ENCODE data around the gene IPO9.

The IPO9 gene

DNA sequence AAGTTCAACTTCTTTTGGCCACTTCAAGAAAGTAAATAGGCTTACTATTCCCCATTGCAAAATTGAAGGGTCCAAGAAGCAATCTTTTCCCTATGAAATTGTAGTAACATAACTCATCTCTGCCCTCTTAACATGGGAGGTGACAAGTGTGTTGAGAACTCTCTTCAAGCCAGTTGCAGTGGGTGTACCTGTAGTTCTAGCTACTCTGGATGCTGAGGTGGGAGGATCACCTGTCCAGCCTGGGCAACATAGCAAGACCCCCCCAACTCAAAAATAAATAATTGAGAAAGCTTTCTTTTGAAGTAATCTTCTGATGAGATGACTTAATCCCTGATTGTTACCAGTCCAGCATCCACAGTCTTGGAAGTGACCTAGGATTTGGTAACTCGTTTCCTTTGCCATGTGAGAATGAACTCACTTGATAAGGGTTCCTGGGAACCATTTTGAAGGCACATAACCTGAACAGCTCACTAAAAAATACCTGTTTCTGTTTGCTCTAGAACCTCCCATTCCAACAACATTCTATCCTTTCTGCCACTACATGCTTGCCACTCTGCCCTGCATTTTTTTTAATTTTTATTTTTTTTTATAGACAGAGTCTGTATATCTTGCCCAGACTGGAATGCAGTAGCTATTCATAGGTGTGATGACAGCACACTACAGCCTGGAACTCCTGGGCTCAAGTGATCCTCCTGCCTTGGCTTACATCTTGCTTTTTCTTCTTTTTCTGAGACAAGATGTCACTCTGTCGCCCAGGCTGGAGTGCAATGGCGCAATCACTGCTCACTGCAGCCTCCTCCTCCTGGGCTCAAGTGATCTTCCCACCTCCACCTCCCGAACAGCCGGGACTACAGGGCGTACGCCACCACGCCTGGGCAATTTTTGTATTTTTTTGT is 1.4 kb upstream of the IPO9 start:
- no peak for TF ChIP-seq CTCF (IDR thresholded peaks at IDR 0.05; ENCODE audit: insufficient read depth, low read length)
- TF ChIP-seq GABPA (IDR thresholded peaks at IDR 0.05; ENCODE audit: low read depth): no peak
- TF ChIP-seq SPI1 (IDR thresholded peaks at IDR 0.05; ENCODE audit: borderline replicate concordance, low read depth): no peak
- TF ChIP-seq REST (IDR thresholded peaks at IDR 0.05; ENCODE audit: insufficient replicate concordance, low read depth): no peak
- no peak for TF ChIP-seq POLR2AphosphoS5 (IDR thresholded peaks at IDR 0.05; ENCODE audit: low read depth)
- no peak overlapping the region for H3K4me3 ChIP-seq (replicated peaks; ENCODE audit: insufficient read depth, low read length)
- no peaks in the 10 kb centered on the region for H3K27me3 ChIP-seq (ENCODE audit: insufficient read depth, poor library complexity, severe bottlenecking)
- no peak for DNase-seq (ENCODE audit: low read depth in 1 of 2, low spot score in 1 of 2)
- H3K27ac ChIP-seq (replicated peaks): no peak overlapping the region

DNA sequence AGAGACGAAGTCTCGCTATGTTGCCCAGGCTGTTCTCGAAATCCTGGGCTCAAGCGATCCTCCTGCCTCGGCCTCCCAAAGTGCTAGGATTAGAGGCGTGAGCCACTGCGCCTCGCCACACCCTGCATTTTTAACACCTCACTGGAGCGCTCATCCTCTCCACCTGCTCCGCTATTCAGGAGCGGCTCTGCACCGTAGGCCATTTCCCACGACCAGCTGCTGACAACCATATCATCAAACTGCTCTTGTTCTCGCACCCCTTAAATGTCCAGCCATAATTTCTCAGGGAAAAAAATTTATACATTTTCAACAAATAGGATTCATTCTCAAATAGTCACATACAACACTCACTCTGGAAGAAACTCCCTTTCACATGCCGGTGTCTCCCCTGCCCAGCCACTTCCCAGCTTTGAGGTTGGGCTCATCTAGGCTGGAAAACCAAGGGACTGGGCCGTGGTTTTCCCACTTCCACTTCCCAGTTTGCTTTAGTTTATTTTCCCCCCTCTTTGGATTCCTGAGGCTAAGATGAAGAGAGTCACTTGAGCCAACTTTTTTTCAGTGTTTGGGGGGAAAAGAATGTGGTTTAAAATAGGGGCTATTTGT is 639 bp upstream of the IPO9 start:
- H3K27ac ChIP-seq (replicated peaks): no peak overlapping the region
- TF ChIP-seq CTCF (IDR thresholded peaks at IDR 0.05; ENCODE audit: insufficient read depth, low read length) (no peak), REST (IDR thresholded peaks at IDR 0.05; ENCODE audit: insufficient replicate concordance, low read depth) (no peak), SPI1 (IDR thresholded peaks at IDR 0.05; ENCODE audit: borderline replicate concordance, low read depth) (no peak), GABPA (IDR thresholded peaks at IDR 0.05; ENCODE audit: low read depth) (no peak), POLR2AphosphoS5 (IDR thresholded peaks at IDR 0.05; ENCODE audit: low read depth) (no peak)
- no peak overlapping the region for H3K4me3 ChIP-seq (replicated peaks; ENCODE audit: insufficient read depth, low read length)
- no peaks in the 10 kb centered on the region for H3K27me3 ChIP-seq (ENCODE audit: insufficient read depth, poor library complexity, severe bottlenecking)
- no peak for DNase-seq (ENCODE audit: low read depth in 1 of 2, low spot score in 1 of 2)

DNA sequence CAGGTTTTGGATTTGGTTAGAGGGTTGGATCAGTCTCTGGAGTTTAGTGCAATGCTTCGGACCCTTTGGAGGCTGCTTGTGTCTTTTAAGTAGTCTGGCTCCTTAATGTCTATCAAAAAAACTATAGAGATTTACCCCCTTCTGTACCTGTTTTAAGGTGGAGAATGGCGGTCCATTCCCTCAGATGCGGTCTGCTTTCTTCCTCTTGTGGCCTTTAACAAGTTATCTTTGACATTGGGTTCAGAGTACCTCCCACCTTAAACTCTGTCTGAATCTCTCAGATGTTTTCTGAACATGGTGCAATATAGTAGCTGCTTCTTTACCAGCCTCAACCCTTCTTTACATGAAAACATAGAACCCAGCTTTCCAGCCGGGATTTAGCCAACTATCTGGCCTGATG is 2.4 kb downstream of the IPO9 start:
- Histone ChIP-seq H3K27me3 (ENCODE audit: insufficient read depth, poor library complexity, severe bottlenecking) (no peaks in the 10 kb centered on the region), H3K4me3 (replicated peaks; ENCODE audit: insufficient read depth, low read length) (no peak overlapping the region), H3K27ac (replicated peaks) (no peak overlapping the region)
- TF ChIP-seq GABPA (IDR thresholded peaks at IDR 0.05; ENCODE audit: low read depth) (no peak), POLR2AphosphoS5 (IDR thresholded peaks at IDR 0.05; ENCODE audit: low read depth) (no peak), CTCF (IDR thresholded peaks at IDR 0.05; ENCODE audit: insufficient read depth, low read length) (no peak), REST (IDR thresholded peaks at IDR 0.05; ENCODE audit: insufficient replicate concordance, low read depth) (no peak), SPI1 (IDR thresholded peaks at IDR 0.05; ENCODE audit: borderline replicate concordance, low read depth) (no peak)
- DNase-seq (ENCODE audit: low read depth in 1 of 2, low spot score in 1 of 2): no peak
